HG02610 (cell line): Measurements from ENCODE around the gene CASKIN1.
"Not testable (repeated sequence)": the region's sequence is repeated elsewhere in the genome, so short reads cannot be mapped to it uniquely, and the experiment has no call there.

ENCODE experiments used
- ATAC-seq: cut with Tn5 transposase; IDR thresholded peaks from one replicate; pipeline ENCODE4 v1.9.1; 2021; ENCODE audit warnings: mild to moderate bottlenecking, moderate library complexity; ENCODE audit not compliant: unreplicated experiment

Gene CASKIN1

GRCh38 chr16:2196162-2196980 is at the start of gene CASKIN1:
Gene CASKIN1 (minus strand): TSS chr16:2196605. CDS start chr16:2196432, 173 bp downstream.
- ATAC-seq, result no peak

GRCh38 chr16:2244926-2245795 is 48.8 kb upstream of the CASKIN1 start:
- ATAC-seq, result no peak

- no peak for ATAC-seq
These were observed 47.9 kb upstream of the CASKIN1 start for GRCh38 chr16:2244301-2244700.

- ATAC-seq, result no peak
These were observed 47.4 kb upstream of the CASKIN1 start for GRCh38 chr16:2243781-2244180.

- ATAC-seq, result no peak
These were observed 46.7 kb upstream of the CASKIN1 start for GRCh38 chr16:2243031-2243528.

GRCh38 chr16:2242598-2242997 is 46.2 kb upstream of the CASKIN1 start:
- no peak for ATAC-seq

GRCh38 chr16:2240331-2240730 is 43.9 kb upstream of the CASKIN1 start:
- ATAC-seq, result not testable (repeated sequence)

GRCh38 chr16:2238838-2239675 is 42.7 kb upstream of the CASKIN1 start:
- ATAC-seq, result no peak

- no peak for ATAC-seq
These were observed 41.9 kb upstream of the CASKIN1 start for GRCh38 chr16:2238150-2238837.

GRCh38 chr16:2237493-2238149 is 41.2 kb upstream of the CASKIN1 start:
- no peak for ATAC-seq

- no peak for ATAC-seq
These were observed 40.7 kb upstream of the CASKIN1 start for GRCh38 chr16:2237102-2237482.

- ATAC-seq, result no peak
These were observed 40.1 kb upstream of the CASKIN1 start, which contains the start of gene DNASE1L2 for GRCh38 chr16:2236337-2237101. Gene DNASE1L2 (plus strand): TSS chr16:2236444. CDS start chr16:2236817, 373 bp downstream.

- no peak for ATAC-seq
These were observed 39.4 kb upstream of the CASKIN1 start for GRCh38 chr16:2235695-2236336.

- no peak for ATAC-seq
These were observed 38.8 kb upstream of the CASKIN1 start for GRCh38 chr16:2235234-2235651.

GRCh38 chr16:2234813-2235170 is 38.4 kb upstream of the CASKIN1 start:
- no peak for ATAC-seq

- ATAC-seq, result no peak
These were observed 37.7 kb upstream of the CASKIN1 start for GRCh38 chr16:2233872-2234812.

GRCh38 chr16:2233046-2233775 is 36.8 kb upstream of the CASKIN1 start:
- no peak for ATAC-seq
